GM23248 (cell line): ENCODE measurements around the gene RHEB.

Source experiments
- EZH2 ChIP-seq: fragments of 200-600 bp; sonication (generic); IDR thresholded peaks from 2 replicates; pipeline ENCODE4 v1.6.1; 2018; ENCODE audit warnings: antibody characterized with exemption, mild to moderate bottlenecking; ENCODE audit not compliant: insufficient read depth, poor library complexity, severe bottlenecking
- EZH2phosphoT487 ChIP-seq: fragments of 200-600 bp; sonication (generic); IDR thresholded peaks from 2 replicates; pipeline ENCODE4 v1.6.1; 2018; ENCODE audit warnings: antibody characterized with exemption, moderate library complexity, mild to moderate bottlenecking, low read depth; ENCODE audit not compliant: insufficient read depth

- TF ChIP-seq EZH2 (no peak), EZH2phosphoT487 (no peak)
Observed at GRCh38 chr7:151556592-151556991, 36.9 kb upstream of the RHEB start.
